HG02642 (cell line): ENCODE data around the gene GYG2.
"Not testable (repeated sequence)": the region's sequence is repeated elsewhere in the genome, so short reads cannot be mapped to it uniquely, and the experiment has no call there.

ENCODE experiments used
- ATAC-seq: cut with Tn5 transposase; IDR thresholded peaks from one replicate; pipeline ENCODE4 v1.9.1; 2021; ENCODE audit warnings: mild to moderate bottlenecking; ENCODE audit not compliant: unreplicated experiment, poor library complexity

The GYG2 gene

DNA sequence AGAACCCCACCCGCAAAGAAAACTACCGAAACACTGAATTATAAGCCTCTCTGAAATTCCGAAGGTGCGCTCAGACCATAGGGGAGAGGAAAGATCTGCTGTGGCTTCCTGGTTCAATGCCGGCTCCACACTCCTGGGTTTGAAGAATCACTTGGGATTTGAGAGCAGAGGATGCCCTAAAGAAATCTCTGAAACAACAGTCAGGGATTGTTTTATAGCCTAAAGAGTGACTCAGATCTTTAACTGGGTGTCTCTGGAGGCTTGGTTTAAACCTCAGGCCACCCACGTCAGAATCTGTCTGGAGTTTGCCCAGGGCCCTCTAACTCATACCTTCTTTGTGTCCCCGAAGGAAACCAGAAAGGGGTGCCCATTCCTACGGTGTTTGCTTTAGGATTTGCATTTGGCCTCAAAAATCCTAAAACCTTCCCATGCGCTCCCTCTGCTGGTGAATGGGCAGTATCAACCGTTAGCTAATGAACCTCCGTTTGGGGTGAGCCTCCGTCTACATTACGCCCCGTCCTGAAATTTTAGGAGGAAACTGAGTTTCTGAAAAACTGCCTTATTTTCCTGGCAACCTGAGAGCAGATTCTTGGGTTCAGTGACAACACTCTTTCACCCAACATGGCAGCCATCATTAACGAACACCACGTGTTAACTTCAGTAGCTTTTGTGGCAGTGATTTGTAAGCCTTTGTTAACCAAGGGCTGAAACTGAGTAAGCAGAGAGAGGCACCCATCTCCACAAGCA is 16.4 kb upstream of the GYG2 start:
- ATAC-seq: not testable (repeated sequence)

DNA sequence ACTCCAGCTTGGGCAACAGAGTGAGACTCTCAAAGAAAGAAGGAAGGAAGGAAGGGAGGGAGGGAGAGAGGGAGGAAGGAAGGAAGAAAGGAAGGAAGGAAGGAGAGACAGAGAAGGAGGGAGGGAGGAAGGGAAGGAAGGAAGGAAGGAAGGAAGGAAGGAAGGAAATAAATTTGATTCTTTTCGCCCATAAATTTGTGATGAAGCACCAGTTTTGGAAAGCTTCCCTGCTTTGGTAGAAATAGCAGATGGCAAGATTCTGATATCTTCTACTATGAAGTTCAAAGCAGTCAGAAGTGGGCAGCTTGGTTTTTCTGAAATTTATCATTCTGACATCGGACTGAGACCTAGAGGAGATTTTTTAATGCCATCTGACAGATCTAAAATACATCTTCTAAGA is 11.7 kb upstream of the GYG2 start:
- ATAC-seq: no peak

DNA sequence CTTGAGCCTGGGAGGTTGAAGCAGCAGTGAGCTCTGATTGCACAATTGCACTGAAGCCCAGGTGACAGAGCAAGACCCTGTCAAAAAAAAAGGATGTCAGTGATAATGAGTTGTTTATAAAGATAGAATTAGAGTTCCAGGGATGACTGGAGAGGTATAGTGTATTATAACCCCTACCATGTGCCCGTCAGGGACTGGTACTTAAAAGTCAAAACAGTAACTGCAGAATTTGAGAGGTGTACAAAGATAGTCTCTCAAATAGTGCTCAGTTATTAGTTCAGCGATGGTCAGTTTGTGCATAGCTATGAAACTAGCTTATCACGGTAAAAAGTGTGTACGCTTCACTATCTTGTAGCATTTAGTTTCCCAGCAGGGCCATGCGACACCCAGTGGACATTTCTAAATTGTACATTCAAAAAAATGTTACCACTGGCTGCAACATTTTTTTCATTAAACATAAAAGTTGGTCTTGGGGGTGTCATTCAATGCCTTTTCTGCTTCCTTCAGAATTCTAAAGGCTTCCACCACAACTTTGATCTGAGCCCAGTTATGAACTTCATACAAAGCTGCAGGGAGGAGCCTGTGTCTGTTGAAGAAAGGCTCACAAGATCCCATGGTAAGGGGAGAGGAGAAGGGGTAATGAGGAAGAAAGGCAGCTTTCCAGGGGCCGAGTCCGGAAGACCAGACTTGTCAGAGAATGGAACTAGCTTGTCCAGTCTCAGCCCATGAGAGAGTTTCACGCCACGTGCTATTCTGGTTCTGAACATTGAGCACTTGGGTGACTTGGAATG is 9.2 kb upstream of the GYG2 start:
- ATAC-seq: no peak

DNA sequence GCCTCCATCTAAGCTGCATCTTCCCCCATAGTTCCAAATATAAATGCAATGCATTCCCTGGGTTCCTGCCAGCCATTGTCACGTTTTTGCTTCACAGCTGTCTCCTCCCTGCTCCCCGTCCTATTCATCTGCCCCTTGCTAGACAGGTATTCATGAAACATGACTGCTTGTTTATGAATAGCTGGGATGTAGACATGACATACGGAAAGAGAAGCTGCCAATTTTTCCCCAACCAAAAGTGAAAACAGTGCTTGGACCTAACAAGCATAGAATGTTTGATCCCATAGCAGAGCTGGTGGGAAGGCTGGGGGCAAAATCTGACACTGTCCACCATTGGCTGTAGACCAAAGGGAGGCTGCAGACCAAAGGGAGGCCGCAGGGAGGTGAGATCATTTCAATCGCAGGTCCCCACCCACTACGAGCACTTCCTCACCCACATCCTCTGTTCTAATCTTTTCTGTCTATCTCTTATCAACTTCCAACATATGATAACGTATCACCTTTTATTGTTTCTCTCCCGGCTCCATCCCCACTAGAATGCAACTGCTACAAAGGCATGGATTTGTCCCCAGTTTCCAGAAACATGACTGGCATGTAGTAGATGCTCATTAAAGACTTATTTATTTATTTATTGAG is 8.5 kb upstream of the GYG2 start:
- ATAC-seq: no peak

DNA sequence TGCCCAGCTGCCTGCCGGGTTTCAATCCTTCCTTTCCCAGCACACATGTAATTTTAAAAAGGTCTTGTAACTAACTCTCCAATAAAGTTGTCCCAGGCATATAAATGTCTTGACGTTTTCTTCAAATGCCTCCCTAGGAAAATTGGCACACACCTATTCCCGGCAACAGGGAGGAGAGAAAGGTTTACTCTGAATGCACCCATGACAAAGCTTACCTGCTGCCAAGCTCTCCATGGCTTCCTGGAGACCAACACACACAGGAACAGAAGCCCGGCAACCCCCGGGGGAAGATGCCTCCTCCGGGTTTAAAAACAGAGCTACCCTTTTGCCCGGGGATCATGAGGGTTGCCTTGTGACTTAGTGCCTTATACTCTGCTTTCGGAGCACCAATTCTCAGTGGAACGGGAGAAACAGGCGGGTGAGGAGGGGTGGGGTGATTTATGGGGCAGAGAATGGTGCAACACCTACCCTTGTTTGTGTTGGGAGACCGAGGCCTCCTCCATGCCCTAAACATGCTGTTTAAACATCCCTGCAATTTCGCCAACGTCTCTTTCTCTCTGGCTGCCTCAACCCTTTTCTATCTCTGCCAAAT is 4.8 kb upstream of the GYG2 start:
- ATAC-seq: no peak

DNA sequence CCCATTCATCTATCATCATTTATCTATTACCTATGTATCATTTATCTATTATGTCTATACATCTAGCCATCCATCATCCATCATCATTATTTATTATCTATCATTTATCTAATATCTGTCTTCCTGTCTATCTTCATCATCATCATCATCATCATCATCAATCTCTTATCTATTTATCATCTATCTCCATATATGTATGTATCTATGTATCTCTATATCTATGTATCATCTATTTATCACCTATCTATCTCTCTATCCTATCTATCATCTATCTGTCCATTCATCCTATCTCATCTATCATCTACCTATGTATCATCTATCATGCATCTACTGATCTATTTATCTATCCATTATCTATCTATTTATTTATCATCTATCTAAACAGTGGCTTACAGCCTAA is 3.8 kb upstream of the GYG2 start:
- ATAC-seq: no peak

DNA sequence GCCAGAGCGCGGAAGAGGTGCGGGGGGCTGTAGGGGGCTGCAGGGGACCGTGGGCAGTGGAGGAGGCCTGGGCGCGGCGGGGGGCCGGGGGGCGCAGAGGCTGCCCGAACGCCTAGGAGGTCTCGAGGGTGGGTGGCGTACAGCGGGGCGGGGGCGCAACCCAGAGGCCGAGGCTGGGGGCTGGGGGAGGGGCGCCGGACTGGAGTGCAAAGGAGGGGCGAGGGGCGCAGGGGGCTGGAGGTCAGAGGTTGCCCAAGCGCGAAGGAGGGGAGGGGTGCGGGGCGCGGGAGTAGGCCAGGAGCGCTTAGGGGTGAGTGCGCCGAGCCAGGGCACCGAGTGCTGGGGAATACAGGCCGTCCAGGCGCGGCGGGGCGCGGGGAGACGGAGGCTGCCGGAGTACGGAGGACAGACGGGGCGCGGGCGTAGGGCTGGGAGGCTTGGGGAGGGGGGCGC is 255 bp downstream of the GYG2 start:
- ATAC-seq: no peak

DNA sequence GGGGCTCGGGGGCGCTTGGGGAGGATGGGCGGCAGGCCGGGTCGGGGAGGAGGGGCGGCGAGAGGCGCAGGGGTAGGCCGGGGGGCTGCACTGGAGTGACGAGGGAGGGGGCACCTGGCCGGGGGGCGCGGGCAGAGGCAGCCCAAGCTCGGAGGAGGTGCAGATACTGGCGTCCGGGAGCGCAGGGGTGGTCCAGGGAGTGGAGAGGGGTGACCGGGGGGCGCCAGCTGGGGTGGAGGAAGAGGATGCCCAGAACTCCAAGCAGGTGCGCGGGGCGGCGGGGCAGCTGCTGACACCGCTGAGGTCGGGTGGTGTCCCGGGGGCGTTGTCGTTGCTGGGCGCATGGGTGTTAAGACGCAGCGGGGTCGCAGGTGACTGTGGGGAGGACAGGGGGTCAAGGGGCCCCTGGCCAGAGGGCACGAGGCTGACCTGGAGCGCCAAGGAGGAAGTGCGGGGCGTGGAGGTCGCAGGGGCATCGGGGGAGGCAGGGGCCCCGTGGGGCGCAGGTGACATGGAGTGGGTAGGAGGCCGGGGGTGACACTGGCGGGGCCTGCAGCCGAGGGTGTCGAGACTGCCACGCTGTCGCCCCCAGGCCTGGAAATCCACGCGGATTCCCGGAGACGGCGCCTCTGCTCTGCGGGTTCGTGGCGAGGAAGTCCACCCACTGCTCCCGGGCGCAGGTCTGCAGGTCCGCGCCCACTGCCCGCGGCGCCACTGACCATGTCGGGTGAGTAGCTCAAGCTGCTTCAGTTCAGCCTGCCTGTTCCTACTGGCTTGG is 928 bp downstream of the GYG2 start:
- ATAC-seq: no peak

DNA sequence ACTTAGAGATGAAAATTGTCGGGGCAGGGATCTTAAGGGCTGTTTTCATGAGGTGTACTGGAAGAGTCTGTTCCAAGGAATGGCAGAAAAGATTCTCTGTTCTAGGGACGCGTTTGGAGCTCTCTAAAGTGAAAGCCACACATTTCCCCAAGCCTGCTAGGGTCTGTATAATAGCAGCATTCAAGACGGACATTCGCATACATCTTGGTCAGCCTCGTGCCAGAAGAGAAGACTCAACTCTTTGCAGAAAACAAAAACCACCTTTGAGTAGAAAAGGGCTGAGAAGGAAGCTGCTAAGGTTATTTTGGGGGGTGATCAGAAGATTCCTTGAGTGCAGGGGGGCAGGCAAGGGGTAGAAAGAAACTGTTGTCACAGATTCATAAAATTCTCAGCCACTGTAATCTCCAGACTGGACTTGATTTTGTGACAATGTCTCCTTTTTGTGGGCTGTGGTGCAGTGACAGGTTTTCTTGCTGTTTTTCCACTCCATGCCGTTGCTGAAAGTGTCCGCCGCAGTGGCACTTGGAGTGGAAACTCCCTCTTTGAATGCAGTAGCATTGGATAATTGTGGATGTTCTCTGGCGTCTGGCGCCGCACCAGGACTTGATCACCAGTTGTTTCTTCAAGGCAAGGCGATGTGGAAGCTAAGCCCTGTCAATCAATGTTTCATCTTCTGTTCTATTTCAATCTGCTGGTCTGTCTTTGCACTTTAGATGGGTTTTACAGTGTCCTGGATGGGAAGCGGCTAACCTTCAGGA is 2.9 kb downstream of the GYG2 start:
- no peak for ATAC-seq

DNA sequence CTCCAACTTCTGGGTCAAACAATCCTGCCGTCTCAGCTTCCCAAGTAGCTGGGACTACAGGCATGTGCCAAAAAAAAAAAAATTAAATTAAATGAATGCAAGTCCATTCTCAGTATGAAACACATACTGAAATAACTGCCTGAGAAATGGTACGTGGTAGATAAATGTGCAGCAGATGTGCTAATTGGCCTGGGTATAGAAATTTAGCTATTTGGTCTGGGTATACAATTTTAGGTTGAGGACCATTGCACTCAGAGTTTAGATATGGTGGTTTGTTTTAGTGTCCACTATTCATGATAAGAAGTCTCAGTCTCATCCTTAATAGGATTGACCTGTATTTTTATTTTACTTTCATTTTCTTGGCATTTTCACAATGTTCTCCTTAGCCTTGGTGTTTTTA is 9.2 kb downstream of the GYG2 start:
- no peak for ATAC-seq

DNA sequence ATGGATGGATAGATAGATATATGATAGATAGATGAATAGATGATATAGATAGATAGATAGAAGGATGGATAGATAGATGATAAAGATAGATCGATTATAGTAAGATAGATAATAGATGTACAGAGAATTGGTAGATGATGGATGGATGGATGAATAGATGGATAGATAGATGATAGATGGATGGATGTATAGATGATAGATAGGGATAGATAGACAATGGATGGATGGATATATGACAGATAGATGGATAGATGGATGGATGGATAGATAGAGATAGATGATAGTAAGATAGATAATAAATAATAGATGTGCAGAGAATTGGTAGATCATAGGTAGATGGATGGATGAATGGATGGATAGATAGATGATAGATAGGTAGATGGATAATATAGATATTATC is 12.2 kb downstream of the GYG2 start:
- no peak for ATAC-seq

DNA sequence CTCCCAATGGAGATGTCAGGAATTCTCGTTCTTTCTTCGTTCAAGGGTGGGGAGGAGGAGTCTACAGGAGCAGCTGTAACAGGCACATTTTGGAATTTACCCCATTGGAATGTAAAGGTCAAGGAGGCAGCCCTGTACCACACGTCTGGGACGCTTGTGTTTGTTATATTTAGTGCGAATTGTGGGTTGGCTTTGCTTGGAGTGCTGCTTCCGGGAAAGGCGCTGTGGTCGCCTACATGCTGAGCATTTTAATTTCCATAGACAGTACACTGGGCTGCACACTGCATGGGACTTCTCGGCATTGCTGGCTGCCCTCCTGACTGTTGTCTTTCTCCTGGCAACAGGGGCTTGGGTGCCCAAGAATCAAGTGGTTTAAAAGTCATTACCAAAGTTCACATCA is 12.8 kb downstream of the GYG2 start:
- ATAC-seq: no peak

DNA sequence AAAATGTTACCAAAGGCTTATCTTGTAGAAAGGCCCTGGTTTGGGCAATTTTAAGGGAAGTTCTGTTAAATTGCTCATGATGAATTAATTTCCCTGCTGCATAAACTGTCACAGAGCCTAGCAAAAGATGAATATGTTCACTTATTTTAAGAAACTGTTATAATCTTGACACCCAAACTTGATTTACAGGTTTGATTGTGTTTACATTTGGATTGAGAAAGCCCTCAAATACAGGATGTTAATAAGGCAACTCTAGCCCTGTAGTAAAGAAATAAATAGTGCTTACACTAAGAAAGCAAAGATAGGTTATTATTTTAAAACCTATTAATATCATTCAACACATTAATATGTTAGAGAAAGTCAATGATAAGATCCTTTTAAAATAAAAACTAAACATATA is 18.3 kb downstream of the GYG2 start:
- ATAC-seq: no peak

DNA sequence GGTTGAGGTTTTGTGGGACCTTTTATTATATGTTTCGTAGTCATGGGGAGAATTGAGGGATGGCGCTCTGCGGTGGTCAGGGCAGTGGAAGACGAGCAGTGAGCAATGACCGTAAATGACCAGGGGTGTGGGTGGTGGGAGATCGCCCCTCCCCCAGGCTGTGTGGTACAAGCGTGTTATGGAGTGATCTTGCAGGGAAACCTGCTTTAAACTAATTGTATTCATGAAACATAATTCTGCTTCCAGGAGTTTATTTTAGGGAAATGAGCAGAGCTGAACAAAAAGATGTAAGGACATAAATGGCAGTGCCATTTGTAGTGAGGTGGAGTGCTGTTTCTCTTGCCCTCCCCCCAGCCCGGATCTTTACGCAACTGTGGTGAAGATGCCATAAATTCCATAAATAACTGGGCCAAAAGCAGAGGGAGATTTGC is 20.2 kb downstream of the GYG2 start:
- no peak for ATAC-seq

DNA sequence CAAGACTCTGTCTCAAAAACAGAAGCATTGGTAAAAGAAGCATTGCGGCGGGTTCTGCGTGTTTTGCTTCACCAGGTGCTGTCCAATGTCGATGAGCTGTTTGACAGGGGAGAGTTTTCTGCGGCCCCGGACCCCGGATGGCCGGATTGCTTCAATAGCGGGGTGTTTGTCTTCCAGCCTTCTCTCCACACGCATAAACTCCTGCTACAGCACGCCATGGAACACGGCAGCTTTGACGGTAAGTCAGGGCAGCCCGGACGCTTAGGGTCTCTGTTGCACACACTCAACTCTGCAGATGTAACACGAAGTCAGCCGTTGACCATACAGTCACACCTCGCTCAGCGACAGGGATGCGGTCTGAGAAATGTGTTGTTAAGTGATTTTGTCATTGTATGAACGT is 26.2 kb downstream of the GYG2 start:
- no peak for ATAC-seq

DNA sequence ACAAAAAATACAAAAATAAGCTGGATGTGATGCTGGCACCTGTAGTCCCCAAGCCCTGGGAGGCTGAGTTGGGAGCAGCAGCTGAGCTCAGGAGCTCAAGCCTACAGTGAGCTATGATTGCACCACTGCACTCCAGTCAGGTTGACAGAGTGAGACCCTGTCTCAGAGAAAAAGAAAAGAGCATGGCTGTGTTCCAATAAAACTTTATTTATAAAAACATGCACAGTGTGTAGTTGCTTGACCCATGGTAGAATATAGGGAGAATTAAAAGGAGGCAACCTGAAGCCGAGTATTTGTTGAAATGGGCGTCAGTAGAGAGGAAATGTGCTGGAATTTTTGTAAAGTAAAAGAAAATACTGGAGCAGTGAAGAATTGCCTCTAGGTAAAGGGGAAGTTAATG is 27.0 kb downstream of the GYG2 start:
- no peak for ATAC-seq

DNA sequence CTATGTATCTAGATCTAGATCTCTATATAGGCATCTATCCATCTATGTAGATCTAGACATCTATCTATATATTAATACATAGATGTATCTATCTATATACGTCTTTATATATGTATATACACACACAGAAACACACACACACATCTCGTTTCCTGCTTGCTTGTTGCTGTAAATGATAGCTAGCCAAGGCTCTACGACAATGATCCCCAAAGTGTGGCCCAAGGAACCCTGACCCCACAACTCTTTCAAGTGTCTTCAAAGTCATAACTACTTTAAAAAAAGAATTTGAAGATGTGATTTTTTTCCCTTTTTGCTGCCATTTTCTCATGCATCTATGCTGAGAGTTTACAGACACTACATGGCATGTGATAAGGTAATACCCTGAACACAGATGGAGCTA is 28.8 kb downstream of the GYG2 start:
- ATAC-seq: no peak

DNA sequence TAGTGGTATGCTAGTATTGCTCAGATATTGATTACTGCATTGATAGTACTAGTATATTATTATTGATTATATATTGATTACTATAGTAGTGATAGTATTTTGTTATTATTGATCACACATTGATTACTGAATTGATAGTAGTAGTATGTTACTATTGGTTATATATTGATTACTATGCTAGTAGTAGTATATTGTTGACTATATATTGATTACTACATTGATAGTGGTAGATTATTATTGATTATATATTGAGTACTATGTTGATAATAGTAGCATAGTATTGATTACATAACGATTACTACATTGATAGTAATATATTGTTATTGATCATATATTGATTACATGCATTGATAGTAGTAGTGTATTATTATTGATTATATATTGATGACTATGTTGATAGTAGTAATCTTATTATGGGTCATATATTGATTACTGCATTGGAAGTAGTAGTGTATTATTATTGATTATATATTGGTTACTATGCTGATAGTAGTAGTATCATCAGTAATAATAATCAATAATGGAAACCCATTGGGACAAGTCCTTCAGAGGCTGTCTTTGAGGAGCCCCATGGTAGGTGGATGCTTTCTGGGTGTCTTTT is 30.6 kb downstream of the GYG2 start:
- no peak for ATAC-seq

DNA sequence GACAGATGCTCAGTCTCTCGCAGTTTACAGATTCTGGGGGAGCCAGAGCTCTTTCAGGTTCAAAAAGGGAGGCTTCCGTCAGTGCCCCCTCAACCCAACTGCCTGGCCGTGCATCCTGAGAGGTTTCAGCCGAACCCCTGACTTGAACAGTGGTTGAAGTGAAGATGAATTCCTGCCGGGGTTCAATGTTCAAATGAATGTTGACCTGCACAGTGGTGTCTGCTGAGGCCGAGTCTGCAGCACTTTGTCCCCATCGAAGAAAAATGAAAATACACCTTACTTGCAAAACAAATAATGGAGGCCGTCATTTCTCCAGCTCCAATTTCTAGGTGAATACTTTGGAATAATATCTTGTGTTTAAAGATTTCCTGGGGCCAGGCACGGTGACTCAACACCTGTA is 33.7 kb downstream of the GYG2 start:
- no peak for ATAC-seq
